Left renal cortex interstitium (tissue), 4 donors: ENCODE data around the gene PBX1. TPM values are rescaled to one million over a fixed set of nuclear protein-coding genes. Genes with fewer than 3 reads are reported as not detected.

Experiments
- DNase-seq, 4 donors: peaks; one replicate each; pipeline ENCODE4 v3.0.0-alpha.2; 2013; ENCODE audit warnings: low read depth in 4 of 4, low spot score in 2 of 4, missing footprints in 1 of 4
- polyA plus RNA-seq, 4 donors: library from polyadenylated mRNA; unstranded; fragments of 120-200 nt; gene quantifications; one replicate each; pipeline ENCODE4 v1.2.1, GENCODE V29; 2013; ENCODE audit not compliant: insufficient read length in 4 of 4

Gene PBX1
- polyA plus RNA-seq, 4 donors, result 156 to 177 (median 163) TPM

DNA sequence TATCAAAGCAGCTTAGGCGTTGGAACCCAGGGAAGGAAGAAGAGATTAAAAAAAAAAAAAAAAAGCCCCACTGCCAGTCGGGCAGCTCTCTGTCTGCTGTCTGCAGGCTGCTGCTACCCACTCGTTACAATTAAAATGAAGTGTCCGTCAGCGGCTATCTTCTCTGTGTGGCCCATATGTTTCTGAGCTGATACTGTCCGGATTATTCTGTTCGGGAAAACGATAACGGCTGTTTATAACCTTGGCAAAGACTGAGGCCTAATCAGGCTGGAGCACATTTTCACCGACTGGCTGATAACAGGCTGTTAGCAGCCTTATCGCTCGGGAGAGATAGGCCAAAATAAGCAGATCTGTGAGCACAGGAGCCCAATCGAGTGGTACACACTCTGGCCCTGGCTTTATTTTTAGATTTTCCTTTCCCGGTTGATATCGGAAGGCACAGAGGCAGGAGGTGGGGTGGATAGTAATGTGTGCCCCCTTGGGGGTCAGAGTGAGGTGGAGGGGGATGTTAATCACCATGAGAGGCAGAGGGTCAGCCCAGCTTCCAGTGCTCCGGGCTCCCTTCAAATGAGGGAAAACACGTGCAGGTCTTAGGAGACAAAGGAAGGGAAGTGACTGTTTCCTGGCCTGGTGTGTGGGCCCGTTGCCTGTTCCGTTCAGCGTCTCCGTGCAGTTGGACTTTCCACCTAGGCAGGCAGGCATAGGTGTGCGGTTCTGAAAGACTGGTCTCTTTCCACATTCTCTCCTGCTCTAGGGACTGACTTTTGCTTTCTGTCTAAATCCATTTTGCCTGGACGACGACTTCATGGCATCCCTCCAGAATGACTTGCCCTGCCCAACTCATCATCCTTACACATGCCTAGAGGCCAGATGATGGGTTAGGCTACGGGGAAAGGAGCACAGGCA, 153.4 kb downstream of the PBX1 start:
- DNase-seq, result no peak

DNA sequence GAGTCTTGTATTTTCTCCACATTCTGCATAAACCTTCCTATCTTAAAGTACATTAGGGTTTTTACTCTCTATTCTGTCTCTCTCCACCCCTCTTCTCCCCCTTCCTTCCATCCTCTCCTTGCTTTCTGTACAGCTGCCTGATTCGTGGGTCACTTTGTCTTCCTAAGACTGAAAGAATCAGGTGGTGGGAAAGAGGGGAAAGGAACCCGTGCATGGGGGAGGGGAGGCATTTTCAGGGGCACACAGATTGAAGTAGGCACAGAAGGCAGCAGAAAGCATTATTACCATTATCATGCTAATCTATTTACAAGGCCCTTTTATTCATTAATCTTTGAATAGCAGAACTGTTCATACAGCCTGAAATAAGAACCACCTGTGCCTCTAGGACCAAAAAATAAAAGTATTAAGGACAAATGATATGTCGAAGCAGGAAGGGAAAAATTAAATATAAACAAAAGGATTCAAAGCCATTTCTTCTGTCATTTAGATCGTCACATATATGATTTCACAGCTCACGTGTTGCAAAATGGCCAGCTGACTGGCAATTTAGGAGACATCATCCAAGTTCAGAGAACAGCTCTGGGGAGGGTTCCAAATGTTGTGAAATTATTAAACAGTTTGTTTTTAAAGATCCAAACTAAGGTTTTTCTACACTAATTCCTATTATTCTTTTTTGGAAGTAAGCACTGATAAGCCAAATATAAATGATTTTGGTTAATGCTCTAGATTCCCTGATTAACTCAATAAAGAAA, 154.6 kb downstream of the PBX1 start:
- DNase-seq, result no peak

DNA sequence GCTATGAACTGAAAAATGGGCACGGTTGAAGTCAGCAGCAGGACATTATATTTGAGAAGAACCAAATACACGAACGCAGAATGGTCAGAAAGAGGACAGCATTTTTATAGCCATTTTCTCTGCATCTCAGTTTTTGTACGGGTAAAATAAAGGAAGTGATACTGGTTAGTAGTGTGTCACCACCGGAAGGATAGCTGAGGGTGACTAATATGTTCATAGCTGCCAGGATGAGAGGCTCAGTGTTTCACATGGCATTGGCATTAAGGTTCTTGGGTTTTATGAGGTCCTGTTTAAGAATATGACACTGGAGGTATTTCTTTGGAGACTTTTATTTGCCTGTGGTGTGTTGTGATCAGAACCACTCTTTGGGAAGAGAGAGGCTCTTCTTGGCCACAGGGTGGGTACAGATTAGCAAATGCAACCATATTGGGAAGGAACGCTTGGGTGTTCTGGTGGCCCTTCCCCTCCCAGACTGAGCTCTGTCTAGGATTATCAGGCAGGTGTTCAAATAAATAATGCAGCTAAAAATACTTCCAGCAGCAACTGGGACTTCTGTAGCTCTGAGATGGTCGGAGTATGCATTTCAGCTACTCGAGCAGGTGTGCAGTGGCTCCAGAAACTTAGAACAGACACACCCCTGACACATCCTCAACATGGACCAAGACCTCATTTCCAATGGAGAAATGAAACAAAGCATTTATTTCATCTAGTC, 158.2 kb downstream of the PBX1 start:
- DNase-seq, result no peak

DNA sequence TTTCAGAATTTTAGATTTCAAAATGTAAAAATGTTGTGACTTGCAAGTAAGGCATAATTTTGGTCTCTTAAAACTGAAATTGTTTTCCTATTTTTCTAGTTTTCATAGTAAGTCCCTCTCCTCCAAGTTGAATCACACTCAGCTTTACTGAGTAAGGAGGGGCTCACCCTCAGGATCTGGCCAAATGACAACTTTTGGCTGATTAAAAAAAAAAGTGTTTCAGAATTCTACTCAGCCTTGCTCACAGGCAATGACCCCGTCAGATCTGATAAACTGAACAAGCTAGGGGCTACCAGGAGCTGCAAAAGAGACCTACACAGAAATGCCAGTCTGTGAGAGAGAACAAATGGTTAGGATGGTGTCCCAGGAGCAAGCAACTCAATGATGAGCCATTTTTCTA, 159.8 kb downstream of the PBX1 start:
- no peak for DNase-seq

DNA sequence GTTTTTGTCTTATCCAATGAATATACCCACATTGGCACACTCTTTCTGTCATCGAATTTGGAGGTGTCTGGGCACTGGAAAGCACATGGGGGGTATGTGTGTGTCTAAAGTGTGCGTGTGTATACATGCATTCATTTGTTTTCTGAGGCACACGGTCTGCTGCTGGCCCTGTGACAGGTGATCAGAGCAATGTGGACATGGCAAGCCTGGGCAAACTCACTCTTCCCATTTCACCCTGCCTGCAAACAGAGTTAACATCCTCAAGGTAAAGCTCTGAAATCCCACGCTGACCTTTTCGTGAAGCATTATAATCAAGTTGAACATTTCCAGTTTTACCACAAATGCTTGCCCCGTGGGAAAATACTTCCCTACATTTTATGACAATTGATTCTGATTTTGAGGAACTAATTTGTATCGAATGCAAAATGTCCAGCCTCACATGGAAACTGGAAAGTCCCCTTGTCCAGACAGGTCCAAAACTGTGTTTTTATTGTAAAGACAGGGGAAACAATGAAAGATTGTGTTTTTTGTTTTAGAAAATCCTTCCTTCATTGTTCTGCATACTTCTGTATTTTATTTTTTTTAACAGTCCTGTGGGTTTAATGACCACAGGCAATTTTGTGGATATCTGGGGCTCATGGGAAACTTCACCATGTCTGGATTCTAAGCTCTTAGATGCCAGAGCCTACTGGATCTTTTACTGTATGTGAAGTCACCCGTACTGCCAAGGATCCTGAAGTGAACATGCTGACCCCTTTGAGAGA, 160.9 kb downstream of the PBX1 start:
- DNase-seq, result no peak

DNA sequence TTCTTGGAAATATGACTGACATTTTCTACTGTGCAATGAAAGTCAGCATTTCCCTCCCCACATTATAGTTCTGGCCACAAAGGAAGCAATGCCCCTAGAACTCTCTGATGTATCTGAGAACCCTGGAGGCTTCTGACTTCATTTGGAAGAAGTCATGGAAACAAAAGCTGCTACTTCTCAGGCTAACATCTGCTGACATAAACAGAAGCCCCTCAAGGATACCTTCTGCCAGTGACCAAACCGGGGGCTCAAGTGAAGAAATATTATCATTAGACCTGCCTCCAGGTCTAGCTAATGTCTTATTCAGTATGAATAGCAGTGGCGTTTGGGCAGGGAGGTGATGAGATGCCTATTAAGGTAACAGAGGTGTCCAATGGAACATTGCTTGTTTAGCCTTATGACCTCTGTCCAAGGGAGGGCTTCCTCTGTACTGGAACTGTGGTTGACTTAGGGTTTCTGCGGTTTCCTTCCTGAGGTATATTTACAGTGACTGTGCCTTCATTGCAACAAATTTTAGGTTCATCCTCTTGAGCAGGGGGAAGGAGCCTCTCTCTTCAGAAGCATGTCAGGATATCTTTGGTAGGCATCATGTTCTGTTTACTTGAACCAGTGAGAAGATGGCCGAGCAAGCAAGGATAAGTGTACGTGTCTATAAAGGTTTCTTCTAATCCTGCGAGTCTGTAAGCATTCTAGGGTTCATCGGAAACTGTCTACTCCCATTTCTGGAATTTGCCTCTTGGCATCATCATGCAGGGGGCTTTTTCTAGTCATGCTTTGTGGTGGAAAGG, 161.7 kb downstream of the PBX1 start:
- DNase-seq, result no peak

DNA sequence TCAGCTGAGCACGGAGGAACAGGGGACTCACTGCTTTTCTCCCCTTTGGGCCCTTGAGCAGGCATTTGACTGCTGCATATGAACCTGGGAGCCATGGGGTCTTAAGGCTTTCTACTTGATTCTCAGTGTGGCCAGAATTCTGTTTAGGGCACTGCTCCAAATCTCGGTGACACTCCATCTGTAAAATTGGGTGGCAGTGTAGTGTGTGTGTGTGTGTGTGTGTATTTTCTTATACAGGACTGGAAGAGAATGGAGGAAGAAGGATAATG, 162.2 kb downstream of the PBX1 start:
- DNase-seq, result no peak

DNA sequence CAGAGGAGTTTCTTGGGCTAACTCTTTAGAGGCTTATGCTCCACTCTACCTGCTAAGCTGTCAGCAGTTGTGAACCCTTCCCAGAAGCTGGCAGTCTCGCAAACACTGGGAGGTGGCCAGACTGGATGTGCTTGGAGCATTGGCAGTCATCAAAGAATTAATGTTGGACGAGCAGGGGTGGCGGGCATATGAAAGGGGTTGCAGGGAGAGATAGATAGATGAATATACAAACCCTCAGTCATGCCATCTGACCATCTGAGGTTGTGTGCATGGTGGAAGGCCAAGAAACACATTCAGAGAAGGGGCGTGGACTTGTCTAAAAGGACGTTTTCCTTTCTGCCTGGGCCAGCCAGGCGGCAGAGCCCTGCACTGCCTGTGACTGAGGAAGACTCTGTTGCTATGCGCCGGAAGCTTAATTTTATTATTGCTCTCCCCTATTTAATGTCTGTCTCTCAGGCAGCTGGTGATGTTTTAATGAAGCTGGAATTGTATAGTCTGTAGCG, 164.4 kb downstream of the PBX1 start:
- DNase-seq, result no peak

DNA sequence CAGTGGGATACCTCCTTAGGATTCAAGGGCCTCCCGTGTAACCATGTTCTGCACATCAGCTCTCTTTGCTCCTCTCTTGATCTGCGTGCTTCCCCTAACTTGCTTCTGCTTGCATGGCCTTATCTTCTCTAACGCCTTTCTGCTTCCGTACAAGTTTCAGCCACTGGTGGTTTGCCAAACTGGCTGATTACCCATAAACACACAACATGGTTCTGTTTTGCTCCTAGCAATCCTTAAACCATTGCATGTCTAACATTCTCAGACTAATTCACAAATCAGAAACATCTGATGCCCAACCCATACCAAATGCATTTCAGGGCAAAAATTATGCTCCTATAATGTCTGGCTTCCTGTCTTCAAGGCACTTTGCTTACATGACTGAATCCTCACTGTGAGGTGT, 166.4 kb downstream of the PBX1 start:
- DNase-seq, result no peak

DNA sequence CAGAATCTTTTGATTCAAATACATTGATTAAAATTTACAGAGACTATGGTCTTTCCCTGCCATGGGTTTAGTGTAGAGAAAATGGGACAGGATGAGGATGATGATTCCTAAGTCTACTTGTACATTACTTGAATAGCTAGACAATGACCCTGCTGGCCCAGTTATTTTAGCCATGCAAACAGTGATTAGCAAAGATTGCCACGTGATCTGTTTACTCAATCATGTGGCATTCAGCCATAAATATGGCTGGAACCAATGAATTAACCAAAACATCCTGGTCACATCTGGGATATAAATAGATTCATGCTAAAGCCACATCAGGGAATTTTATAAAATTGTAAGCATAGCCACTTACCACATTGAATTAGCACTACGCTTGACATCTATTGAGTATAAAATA, 167.3 kb downstream of the PBX1 start:
- no peak for DNase-seq

DNA sequence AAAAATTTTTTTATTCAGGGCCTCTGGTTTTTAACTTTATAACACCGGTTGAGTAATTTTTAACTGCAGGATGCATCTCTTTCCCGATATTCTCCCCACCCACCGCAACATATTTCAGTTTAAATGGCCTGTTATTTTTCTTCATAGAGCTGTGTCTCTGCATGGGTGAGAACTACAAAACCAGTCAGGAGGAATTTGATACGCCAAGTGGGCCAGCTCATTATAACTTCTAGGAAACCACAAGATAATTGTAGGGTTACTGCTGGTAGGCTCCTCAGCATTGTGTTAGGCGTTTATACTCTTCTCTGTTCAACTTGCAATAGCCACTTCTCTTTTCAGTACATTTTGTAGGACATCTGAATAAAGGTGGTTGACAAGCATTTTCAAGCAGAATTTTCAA, 169.7 kb downstream of the PBX1 start:
- no peak for DNase-seq

DNA sequence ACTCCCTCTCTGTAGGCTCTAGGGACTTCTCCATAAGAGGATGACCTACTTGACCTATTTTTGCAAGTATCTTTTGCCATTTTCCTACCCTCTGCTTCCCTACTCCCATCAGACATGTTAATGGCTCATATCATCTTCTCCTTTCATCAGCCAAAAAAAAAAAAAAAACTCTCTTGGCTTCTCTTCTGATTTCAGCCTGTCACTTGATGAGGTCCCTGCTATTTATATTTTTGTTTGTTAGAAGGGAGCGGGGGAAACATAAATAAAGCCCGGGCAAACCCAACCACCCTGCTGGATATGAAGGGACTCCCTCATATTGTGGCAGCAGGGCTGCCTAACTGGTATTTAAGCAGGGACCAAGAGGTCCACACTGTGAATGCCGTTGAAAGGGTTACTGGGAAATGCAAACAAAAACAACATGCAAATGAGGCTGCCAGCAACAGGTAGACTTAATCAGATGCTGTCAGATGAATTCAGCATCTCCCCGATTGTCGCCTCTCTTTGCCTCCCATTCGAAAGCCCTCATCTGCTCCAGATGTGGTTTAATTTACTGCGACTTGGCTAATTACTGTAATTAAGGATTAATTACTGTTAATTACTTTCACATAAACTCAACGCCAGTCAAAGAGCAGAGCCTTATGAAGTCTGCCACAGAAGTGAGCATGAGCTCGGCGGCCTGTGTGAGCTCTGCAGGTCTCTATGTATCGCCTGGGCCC, 172.3 kb downstream of the PBX1 start:
- no peak for DNase-seq

DNA sequence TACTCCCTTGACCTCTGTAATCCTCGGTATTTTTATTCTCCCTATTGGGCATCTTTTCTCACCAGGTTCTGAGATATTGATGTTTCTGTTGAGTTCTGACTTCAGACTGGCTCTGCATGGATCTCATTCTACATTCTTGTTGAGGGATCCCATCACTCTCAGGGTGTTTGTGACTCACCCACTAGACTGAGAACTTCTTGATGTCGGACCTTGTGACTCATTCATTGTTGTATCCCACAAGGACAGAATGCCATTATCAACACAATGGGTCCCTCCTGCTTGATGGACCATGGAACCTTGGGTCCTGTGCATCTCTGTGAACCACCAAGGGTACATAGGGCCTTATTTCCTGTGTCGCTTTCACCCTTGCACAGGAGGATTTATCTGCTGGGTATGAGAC, 174.1 kb downstream of the PBX1 start:
- no peak for DNase-seq

DNA sequence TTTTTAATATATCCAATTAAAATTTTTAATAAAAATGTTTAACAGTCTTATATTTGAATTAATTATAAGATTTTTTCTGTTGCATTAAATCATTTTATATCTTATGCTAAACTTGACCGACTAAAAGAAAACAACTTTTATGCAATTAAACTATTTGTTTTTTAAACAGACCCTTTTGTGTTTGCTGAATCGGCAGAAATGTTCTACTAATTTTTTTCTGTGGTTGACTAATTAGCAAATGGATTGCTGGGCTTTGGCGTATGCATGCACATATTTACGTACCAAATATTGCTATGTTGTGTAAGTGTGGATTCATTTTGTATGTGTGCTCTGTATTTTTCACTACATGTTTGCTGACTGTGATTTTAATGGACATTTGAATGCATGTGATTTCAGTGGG, 174.8 kb downstream of the PBX1 start:
- DNase-seq, result no peak

DNA sequence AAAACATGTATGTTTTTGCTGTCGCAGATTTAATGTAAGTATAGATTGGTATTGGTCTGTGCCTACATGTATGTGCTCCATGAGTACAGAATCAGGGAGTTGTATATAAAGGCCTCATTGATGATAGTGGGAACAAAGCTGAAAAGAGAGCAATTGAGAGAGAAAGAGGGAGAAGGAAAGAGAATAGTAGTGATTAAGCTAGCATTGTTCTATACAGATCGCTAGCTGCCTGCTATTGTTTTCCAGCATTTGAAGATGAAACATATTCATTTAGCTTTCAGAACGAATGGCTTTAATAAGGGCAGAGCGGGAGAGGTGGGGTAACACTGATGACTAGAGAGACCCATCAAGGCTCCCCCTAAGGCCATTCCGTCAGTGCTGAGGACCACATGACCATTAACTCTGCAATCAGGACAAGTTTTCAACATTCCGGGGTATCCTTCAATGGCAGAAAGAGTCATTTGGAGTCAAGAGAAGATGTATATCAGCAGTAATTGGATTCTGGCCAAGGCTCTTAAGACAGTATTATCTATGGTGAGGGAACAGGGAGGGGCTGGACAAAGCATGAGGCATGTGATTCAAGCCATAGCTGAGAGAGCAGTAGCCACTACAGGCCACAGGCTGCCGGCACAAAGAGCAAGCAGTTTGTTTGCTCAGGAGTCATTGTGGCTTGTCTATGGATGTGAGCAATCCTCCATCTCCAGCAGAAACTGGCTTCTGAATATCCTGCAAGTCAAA, 176.5 kb downstream of the PBX1 start:
- DNase-seq, result no peak

DNA sequence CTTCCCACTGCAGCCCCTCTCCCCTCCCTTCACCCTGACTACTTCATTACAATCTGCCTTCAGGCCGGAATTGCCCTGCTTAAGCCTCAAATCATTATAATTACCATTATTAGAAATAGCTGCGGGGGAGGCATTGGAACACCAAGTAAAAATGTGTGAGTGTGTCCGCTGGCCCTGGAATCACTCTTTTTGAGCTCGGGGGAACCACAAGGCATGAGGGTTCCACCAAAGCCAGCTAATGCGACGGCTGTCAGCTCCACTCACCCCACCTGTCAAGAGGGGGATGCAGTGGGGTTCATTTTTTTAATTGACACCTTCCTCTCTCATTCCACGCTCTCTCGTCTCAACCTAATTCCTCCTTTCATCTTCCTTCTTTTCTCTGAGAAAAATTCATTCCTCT, 177.2 kb downstream of the PBX1 start:
- no peak for DNase-seq

DNA sequence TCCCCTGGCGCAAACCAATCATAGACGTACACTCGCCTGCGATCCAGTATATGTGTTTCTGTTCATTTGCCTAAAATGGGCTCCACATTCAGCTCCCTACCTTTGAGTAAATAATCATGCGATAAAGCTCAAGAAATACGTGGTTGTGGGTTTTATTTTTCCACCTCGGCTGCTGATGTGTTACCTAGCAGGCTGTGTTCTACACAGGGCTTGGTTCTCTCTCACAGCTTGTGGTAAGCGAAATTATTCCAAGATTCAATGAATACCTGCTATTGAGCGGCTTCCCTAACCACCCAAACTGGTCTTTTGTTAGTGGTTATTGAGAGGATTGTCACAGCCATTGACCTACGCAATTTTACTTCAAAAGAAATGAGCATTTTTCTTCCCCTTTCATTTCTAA, 180.2 kb downstream of the PBX1 start:
- no peak for DNase-seq

DNA sequence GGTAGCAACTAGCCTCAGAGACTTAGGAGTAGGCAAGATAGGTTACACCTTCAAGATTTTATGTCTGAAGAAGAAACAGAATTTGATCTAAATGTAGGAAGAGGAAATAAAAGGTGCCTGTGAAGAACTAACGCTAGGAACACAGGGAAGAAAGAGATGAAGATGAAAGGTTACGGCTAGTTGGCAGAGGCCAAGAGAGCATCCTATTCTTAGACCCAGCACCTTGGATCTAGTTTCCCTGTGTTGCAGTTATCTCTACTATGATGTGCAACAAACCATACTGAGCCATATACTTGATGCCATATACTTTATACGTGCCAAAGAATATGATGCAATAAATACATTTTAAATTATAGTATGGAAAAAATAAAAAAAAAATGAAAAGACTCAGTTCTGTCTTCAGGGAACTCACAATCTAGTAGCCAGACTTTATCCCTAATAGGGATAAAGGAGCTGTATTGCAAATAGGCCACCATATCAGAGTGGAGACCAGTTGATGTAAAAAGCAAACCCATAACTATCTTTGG, 181.1 kb downstream of the PBX1 start:
- DNase-seq, result no peak
